ENCODE results near the gene FOXC1. TPM values are rescaled to one million over a fixed set of nuclear protein-coding genes. Genes with fewer than 3 reads are reported as not detected.

The FOXC1 gene
- total and polyA plus RNA-seq, 7 donors, result 0.90 to 2.7 (median 1.5) TPM

DNA sequence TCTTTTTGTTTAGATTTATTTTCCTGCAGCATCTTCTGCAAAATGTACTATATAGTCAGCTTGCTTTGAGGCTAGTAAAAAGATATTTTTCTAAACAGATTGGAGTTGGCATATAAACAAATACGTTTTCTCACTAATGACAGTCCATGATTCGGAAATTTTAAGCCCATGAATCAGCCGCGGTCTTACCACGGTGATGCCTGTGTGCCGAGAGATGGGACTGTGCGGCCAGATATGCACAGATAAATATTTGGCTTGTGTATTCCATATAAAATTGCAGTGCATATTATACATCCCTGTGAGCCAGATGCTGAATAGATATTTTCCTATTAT is 3.2 kb downstream of the FOXC1 start:
- H3K36me3 ChIP-seq (ENCODE audit: insufficient read depth in 1 of 2, low read depth in 1 of 2), result no peaks in the 10 kb centered on the region
- 42 to 54% (median 49%) methylated on average over 7 of the region's 7 CpGs for WGBS, 3 donors
- H3K4me1 ChIP-seq, result peaks cover 12% of the 10 kb centered on the region
- TF ChIP-seq, protein P1, sequence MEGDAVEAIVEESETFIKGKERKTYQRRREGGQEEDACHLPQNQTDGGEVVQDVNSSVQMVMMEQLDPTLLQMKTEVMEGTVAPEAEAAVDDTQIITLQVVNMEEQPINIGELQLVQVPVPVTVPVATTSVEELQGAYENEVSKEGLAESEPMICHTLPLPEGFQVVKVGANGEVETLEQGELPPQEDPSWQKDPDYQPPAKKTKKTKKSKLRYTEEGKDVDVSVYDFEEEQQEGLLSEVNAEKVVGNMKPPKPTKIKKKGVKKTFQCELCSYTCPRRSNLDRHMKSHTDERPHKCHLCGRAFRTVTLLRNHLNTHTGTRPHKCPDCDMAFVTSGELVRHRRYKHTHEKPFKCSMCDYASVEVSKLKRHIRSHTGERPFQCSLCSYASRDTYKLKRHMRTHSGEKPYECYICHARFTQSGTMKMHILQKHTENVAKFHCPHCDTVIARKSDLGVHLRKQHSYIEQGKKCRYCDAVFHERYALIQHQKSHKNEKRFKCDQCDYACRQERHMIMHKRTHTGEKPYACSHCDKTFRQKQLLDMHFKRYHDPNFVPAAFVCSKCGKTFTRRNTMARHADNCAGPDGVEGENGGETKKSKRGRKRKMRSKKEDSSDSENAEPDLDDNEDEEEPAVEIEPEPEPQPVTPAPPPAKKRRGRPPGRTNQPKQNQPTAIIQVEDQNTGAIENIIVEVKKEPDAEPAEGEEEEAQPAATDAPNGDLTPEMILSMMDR (IDR thresholded peaks at IDR 0.05), result no peak
- peaks cover 0 to 80% (median 39%) of the 10 kb centered on the region in 3 donors for H3K27me3 ChIP-seq (ENCODE audit: insufficient read depth in 3 of 3, low read length in 2 of 3)
- no peak for ATAC-seq
- intact Hi-C loops (cut with DNase I), result no loop called here
- DNase-seq, result no peak
- H3K27ac ChIP-seq, result no peak overlapping the region
- no peaks in the 10 kb centered on the region for H3K9me3 ChIP-seq
- peak overlapping the region; percentile 78 for H3K4me3 ChIP-seq

DNA sequence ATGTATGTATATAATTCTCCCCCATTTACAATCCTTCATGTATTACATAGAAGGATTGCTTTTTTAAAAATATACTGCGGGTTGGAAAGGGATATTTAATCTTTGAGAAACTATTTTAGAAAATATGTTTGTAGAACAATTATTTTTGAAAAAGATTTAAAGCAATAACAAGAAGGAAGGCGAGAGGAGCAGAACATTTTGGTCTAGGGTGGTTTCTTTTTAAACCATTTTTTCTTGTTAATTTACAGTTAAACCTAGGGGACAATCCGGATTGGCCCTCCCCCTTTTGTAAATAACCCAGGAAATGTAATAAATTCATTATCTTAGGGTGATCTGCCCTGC is 3.6 kb downstream of the FOXC1 start:
- H3K27ac ChIP-seq, result no peak overlapping the region
- H3K27me3 ChIP-seq (ENCODE audit: insufficient read depth in 3 of 3, low read length in 2 of 3), result peaks cover 0 to 80% (median 36%) of the 10 kb centered on the region in 3 donors
- DNase-seq (no peak), ATAC-seq (no peak)
- 32 to 43% (median 42%) methylated on average over 3 of the region's 3 CpGs for WGBS, 3 donors
- H3K9me3 ChIP-seq, result no peaks in the 10 kb centered on the region
- intact Hi-C loops (cut with DNase I), result no loop called here
- no peaks in the 10 kb centered on the region for H3K36me3 ChIP-seq (ENCODE audit: insufficient read depth in 1 of 2, low read depth in 1 of 2)
- peaks cover 8% of the 10 kb centered on the region for H3K4me1 ChIP-seq
- TF ChIP-seq, protein P1 (IDR thresholded peaks at IDR 0.05), result no peak
- peak overlapping the region; percentile 78 for H3K4me3 ChIP-seq

DNA sequence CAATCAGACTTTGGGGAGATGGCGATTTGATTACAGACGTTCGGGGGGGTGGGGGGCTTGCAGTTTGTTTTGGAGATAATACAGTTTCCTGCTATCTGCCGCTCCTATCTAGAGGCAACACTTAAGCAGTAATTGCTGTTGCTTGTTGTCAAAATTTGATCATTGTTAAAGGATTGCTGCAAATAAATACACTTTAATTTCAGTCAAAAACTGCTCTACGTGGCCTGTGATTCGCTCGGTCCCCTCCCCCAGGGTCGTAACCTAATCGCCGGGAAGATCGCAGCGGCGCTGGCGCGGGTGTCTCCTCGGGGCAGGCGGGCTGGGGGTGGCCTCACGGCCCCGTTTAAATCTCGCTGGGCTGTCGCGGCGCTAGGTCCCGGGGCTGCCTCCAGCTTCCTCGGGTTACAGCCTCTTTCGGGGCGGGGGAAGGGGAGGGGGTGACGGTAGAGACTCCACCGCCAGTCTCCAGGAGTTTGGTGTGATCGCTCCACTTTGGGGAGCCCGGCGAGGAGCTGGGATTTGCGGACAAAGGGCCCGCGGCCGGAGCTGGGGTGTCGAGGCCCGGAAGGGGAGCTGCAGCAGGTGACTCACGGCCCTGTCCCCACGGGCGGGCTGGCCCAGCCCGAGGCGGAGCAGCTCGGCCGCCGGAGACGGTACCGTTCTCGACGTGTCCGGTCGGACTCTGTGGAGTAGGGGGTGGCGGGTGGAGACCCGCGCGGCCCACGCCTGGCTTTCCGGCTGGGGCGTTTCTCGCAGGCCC is 4.2 kb downstream of the FOXC1 start:
- no peak overlapping the region for H3K27ac ChIP-seq
- intact Hi-C loops (cut with DNase I), result no loop called here
- peaks cover 0 to 80% (median 30%) of the 10 kb centered on the region in 3 donors for H3K27me3 ChIP-seq (ENCODE audit: insufficient read depth in 3 of 3, low read length in 2 of 3)
- ATAC-seq (peak in 2 of 4 donors; percentile 31 to 32), DNase-seq (peak in 1 of 2 donors; percentile 63)
- no peaks in the 10 kb centered on the region for H3K9me3 ChIP-seq
- WGBS, 3 donors, result 9 to 12% (median 11%) methylated on average over 47 to 60 of the region's 60 CpGs
- TF ChIP-seq, protein P1 (IDR thresholded peaks at IDR 0.05), result no peak
- peak overlapping the region; percentile 78 for H3K4me3 ChIP-seq
- H3K4me1 ChIP-seq, result peaks cover 4% of the 10 kb centered on the region
- no peaks in the 10 kb centered on the region for H3K36me3 ChIP-seq (ENCODE audit: insufficient read depth in 1 of 2, low read depth in 1 of 2)

DNA sequence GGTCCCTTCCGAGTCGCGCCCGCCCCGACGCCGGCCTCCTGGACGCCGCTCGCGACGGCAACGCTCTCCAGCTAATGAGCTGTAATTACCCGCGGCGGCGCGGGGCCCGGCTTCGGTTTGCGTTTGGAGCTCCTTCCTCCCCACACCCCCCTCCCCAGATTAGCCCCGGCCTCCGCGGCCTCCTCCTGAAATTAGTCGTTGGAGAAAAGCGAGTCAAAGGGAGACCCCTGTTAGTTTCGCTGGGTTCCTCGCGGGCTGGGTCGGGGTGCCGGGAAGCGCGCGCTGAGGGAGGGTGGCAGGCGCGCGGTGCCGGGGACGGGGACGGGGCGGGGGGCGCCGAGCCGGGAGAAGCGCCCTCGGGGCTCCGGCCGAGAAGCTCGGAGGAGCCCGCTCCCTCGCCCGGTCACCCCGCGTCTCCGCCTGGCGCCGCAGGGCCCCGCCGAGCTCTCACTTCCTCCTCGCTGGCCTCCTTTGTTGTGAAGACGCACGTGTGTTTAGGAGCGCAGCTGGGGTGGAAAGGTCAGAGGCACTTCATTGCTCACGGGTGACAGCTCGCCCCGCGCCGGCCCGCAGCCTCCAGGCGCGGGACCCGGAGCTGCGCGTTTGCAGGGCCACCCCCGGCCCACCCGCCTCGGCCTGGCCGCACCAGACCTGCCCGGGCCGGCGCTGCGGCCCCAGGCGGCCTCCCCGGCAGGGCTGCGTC is 4.9 kb downstream of the FOXC1 start:
- TF ChIP-seq, protein P1 (IDR thresholded peaks at IDR 0.05), result no peak
- peak overlapping the region; percentile 78 for H3K4me3 ChIP-seq
- H3K27ac ChIP-seq, result peak overlapping the region; percentile 16
- ATAC-seq (no peak), DNase-seq (peak in 1 of 2 donors; percentile 56)
- peaks cover 0 to 81% (median 28%) of the 10 kb centered on the region in 3 donors for H3K27me3 ChIP-seq (ENCODE audit: insufficient read depth in 3 of 3, low read length in 2 of 3)
- WGBS, 3 donors, result 32 to 34% (median 32%) methylated on average over 63 to 85 of the region's 85 CpGs
- no peaks in the 10 kb centered on the region for H3K36me3 ChIP-seq (ENCODE audit: insufficient read depth in 1 of 2, low read depth in 1 of 2)
- intact Hi-C loops (cut with DNase I), result no loop called here
- H3K4me1 ChIP-seq, result peaks cover 4% of the 10 kb centered on the region
- H3K9me3 ChIP-seq, result no peaks in the 10 kb centered on the region

All from psoas muscle (tissue), 8 donors.